Aorta (tissue), 5 donors: ENCODE measurements around the gene ACTBL2. TPM values are rescaled to one million over a fixed set of nuclear protein-coding genes. Genes with fewer than 3 reads are reported as not detected.

ENCODE experiments used
- ATAC-seq: fragments of 200-7000 bp; cut with Tn5 transposase; one replicate; pipeline ENCODE4 v1.9.1; 2022; ENCODE audit warnings: moderate library complexity; ENCODE audit not compliant: low FRiP score
- DNase-seq, 2 donors: peaks; one replicate each; pipeline ENCODE4 v3.0.0-alpha.2; 2020
- H3K27ac ChIP-seq, 2 donors: one replicate each; pipeline ENCODE4 v1.5.1; 2013; ENCODE audit warnings: low read length in 2 of 2, mild to moderate bottlenecking in 2 of 2, moderate library complexity in 2 of 2, control low read depth in 1 of 2, inconsistent platforms in 1 of 2, low read depth in 1 of 2
- H3K27me3 ChIP-seq, 2 donors: one replicate each; pipeline ENCODE4 v1.6.1; 2013; ENCODE audit warnings: control low read depth in 1 of 2, low read length in 1 of 2, mild to moderate bottlenecking in 1 of 2, moderate library complexity in 1 of 2; ENCODE audit not compliant: insufficient read depth in 2 of 2, control insufficient read depth in 1 of 2
- H3K36me3 ChIP-seq, 2 donors: one replicate each; pipeline ENCODE4 v1.6.1; 2013; ENCODE audit warnings: control low read depth in 1 of 2, low read length in 1 of 2, mild to moderate bottlenecking in 1 of 2; ENCODE audit not compliant: insufficient read depth in 2 of 2, control insufficient read depth in 1 of 2
- H3K4me1 ChIP-seq, 2 donors: one replicate each; pipeline ENCODE4 v1.6.1; 2013; ENCODE audit warnings: low read length in 2 of 2, control low read depth in 1 of 2, mild to moderate bottlenecking in 1 of 2, moderate library complexity in 1 of 2; ENCODE audit not compliant: insufficient read depth in 2 of 2, control insufficient read depth in 1 of 2
- H3K4me3 ChIP-seq, 2 donors: one replicate each; pipeline ENCODE4 v1.5.1; 2013; ENCODE audit warnings: low read length in 2 of 2, control low read depth in 1 of 2, mild to moderate bottlenecking in 1 of 2
- H3K9me3 ChIP-seq: one replicate; pipeline ENCODE4 v1.6.1; 2013; ENCODE audit warnings: mild to moderate bottlenecking, low read length; ENCODE audit not compliant: control insufficient read depth
- WGBS, 2 donors: extraction: QIAGEN DNeasy Blood & Tissue Kit; methylation state at CpG; one replicate each; pipeline ENCODE4 v1.1.7; 2013; 5-methylcytosine and 5-hydroxymethylcytosine counted together
- intact Hi-C, 2 donors: fragments of 100-400 bp; cut with DNase I; formaldehyde crosslinking; loops; one replicate each; pipeline versions ENCODE4 v1.14.2 to v1.15.0; 2022
- polyA plus RNA-seq, 2 donors: library from polyadenylated mRNA; stranded (reverse); fragments of 200-250 nt; gene quantifications; one replicate each; pipeline ENCODE4 v1.2.3, GENCODE V29; 2013
- total RNA-seq, 2 donors: library from RNA; stranded (reverse); fragmentation: NEBNext Ultra II Directional; extraction: Animal tissue kit (Norgen Biotek cat#: 25700); gene quantifications; one replicate each; pipeline ENCODE4 v1.2.1, GENCODE V29; 2021
- donor health status: healthy with polysubstance abuse.
- donor health status: Bipolar disorder and iron deficiency.
- donor health status: DM: no; HTN: no; CAD: no.
- donor health status: DM: no; HTN: no; CAD: no.
- donor health status: DM: yes; HTN: yes; CAD: no.

Gene ACTBL2
- total and polyA plus RNA-seq, 4 donors, result not detected

- no peak overlapping the region for H3K4me3 ChIP-seq
- H3K9me3 ChIP-seq, result no peaks in the 10 kb centered on the region
- H3K36me3 ChIP-seq, result no peaks in the 10 kb centered on the region
- peak overlapping the region; percentile 62 to 92 for H3K27ac ChIP-seq
- WGBS, 2 donors, result 93 to 100% methylated on average over 1 of the region's 1 CpG
- H3K27me3 ChIP-seq, result no peaks in the 10 kb centered on the region
- intact Hi-C loops, result no loop called here
- peaks cover 2 to 14% of the 10 kb centered on the region in 2 donors for H3K4me1 ChIP-seq
- ATAC-seq (no peak), DNase-seq (no peak)
These were observed 46.0 kb downstream of the ACTBL2 start for GRCh38 chr5:57436586-57436985.

GRCh38 chr5:57435701-57436134 lies 46.9 kb downstream of the ACTBL2 start:
- intact Hi-C loops, result no loop called here
- H3K9me3 ChIP-seq, result no peaks in the 10 kb centered on the region
- WGBS, 2 donors, result 2% methylated on average over 2 of the region's 2 CpGs
- no peaks in the 10 kb centered on the region for H3K36me3 ChIP-seq
- no peak for ATAC-seq
- H3K4me3 ChIP-seq, result no peak overlapping the region
- peaks cover 2 to 14% of the 10 kb centered on the region in 2 donors for H3K4me1 ChIP-seq
- H3K27ac ChIP-seq, result peak overlapping the region; percentile 17 to 87
- no peak for DNase-seq
- H3K27me3 ChIP-seq, result no peaks in the 10 kb centered on the region

GRCh38 chr5:57434683-57435082 lies 47.9 kb downstream of the ACTBL2 start:
- no peaks in the 10 kb centered on the region for H3K27me3 ChIP-seq
- H3K4me1 ChIP-seq, result peaks cover 5 to 14% of the 10 kb centered on the region in 2 donors
- 21 to 31% methylated on average over 3 of the region's 3 CpGs for WGBS, 2 donors
- no peak overlapping the region for H3K4me3 ChIP-seq
- ATAC-seq (no peak), DNase-seq (no peak)
- no peaks in the 10 kb centered on the region for H3K36me3 ChIP-seq
- no peaks in the 10 kb centered on the region for H3K9me3 ChIP-seq
- intact Hi-C loops, result no loop called here
- peak overlapping the region in 1 of 2 donors; percentile 87 for H3K27ac ChIP-seq

GRCh38 chr5:57434227-57434640 lies 48.4 kb downstream of the ACTBL2 start:
- no peak overlapping the region for H3K4me3 ChIP-seq
- peaks cover 5 to 14% of the 10 kb centered on the region in 2 donors for H3K4me1 ChIP-seq
- intact Hi-C loops, result no loop called here
- no peaks in the 10 kb centered on the region for H3K9me3 ChIP-seq
- peak overlapping the region in 1 of 2 donors; percentile 45 for H3K27ac ChIP-seq
- no peaks in the 10 kb centered on the region for H3K27me3 ChIP-seq
- ATAC-seq (no peak), DNase-seq (no peak)
- no peaks in the 10 kb centered on the region for H3K36me3 ChIP-seq
- WGBS, 2 donors, result 29 to 37% methylated on average over 2 of the region's 2 CpGs

GRCh38 chr5:57432876-57433275 lies 49.7 kb downstream of the ACTBL2 start:
- H3K27me3 ChIP-seq, result no peaks in the 10 kb centered on the region
- 85 to 91% methylated on average over 2 of the region's 2 CpGs for WGBS, 2 donors
- no peak overlapping the region for H3K4me3 ChIP-seq
- no peak overlapping the region for H3K27ac ChIP-seq
- no peak for ATAC-seq
- DNase-seq, result no peak
- no peaks in the 10 kb centered on the region for H3K36me3 ChIP-seq
- no peaks in the 10 kb centered on the region for H3K9me3 ChIP-seq
- intact Hi-C loops, result no loop called here
- peaks cover 4 to 9% of the 10 kb centered on the region in 2 donors for H3K4me1 ChIP-seq

GRCh38 chr5:57431759-57432158 lies 50.9 kb downstream of the ACTBL2 start:
- Histone ChIP-seq H3K4me1 (peaks cover 4 to 7% of the 10 kb centered on the region in 2 donors), H3K9me3 (no peaks in the 10 kb centered on the region), H3K36me3 (no peaks in the 10 kb centered on the region), H3K27ac (peak overlapping the region in 1 of 2 donors; percentile 17), H3K4me3 (no peak overlapping the region), H3K27me3 (no peaks in the 10 kb centered on the region)
- intact Hi-C loops, result no loop called here
- WGBS, 2 donors, result 47 to 73% methylated on average over 6 of the region's 6 CpGs
- DNase-seq, result no peak
- ATAC-seq, result no peak
